RPMI7951 (cell line): ENCODE results near the gene LMTK3. TPM values are rescaled to one million over a fixed set of nuclear protein-coding genes. Genes with fewer than 3 reads are reported as not detected.
"Not testable (repeated sequence)": the region's sequence is repeated elsewhere in the genome, so short reads cannot be mapped to it uniquely, and the experiment has no call there.

Source experiments
- DNase-seq: peaks from one replicate; pipeline ENCODE4 v3.0.0-alpha.2; 2012; ENCODE audit warnings: low read depth
- total RNA-seq: library from RNA; depleted of rRNA; stranded (reverse); fragments of >200 nt; shearing (Covaris generic); gene quantifications from 2 replicates; pipeline ENCODE4 v1.2.3, GENCODE V29; 2014

Gene LMTK3
- total RNA-seq, 1 experiment from 2014 or later = not detected

DNA sequence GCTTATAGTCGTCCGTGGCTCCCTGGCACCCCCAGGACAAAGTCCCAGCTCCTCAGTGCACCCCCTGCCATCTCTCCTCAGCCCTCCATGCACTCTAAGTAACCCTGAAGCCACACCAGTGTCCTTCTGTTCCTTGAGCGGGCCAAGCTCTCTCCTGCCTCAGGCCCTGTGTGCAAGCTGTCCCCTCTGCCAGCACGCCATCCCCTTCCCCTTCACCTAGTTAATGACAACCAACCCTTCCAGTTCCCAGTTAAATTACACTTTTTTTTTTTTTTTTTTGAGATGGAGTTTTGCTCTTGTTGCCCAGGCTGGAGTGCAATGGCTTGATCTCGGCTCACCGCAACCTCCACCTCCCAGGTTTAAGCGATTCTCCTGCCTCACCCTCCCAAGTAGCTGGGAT is 23.2 kb downstream of the LMTK3 start:
- not testable (repeated sequence) for DNase-seq

DNA sequence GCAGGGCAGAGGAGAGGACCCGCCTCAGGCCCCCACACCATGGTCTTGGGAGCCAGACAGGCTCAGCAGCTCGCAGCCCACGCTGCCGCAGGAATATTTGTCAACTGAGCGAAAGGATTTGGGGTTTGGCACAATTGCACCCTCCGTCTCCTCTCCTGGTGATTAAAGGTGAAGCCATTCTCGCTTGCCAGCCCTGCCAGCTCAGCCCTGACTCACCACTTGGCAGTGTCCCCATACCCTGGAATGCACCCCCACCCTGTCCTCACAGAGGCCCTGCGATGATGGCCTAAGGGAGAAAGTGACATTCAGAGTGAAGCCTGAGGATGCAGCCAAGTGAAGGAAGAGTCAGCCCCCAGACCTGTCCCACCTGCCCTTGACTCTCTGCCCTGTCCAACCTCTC is 23.7 kb downstream of the LMTK3 start:
- peak; percentile 93 for DNase-seq

DNA sequence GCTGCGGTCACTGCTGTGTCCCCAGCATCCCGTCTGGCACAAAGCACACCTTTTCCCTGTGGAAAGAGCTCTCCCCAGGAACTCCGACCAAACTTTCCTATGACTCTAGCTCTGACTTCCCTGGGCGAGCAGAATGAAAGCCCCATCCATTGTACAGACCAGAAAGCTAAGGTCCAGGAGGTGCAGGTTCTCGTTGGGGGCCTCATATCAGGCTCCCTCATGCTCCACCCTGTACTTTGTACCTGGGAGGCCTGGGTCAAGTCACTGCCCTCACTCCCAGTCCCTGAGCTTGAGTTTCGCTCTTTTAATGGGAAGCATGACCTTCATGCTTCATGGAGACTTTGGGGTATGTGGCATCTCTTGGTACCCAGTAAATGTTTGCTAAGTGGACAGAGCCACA is 24.1 kb downstream of the LMTK3 start:
- no peak for DNase-seq

DNA sequence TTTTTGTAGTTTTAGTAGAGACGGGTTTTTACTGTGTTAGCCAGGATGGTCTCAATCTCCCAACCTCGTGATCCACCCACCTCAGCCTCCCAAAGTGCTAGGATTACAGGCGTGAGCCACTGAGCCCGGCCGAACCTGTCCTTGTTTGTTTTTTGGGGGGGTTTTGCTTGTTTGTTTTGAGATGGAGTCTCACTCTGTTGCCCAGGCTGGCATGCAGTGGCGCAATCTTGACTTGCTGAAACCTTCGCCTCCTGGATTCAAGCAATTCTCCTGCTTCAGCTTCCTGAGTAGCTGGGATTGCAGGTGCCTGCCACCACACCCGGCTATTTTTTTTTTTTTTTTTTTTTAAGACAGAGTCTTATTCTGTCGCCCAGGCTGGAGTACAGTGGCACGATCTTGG is 24.9 kb downstream of the LMTK3 start:
- DNase-seq = not testable (repeated sequence)

DNA sequence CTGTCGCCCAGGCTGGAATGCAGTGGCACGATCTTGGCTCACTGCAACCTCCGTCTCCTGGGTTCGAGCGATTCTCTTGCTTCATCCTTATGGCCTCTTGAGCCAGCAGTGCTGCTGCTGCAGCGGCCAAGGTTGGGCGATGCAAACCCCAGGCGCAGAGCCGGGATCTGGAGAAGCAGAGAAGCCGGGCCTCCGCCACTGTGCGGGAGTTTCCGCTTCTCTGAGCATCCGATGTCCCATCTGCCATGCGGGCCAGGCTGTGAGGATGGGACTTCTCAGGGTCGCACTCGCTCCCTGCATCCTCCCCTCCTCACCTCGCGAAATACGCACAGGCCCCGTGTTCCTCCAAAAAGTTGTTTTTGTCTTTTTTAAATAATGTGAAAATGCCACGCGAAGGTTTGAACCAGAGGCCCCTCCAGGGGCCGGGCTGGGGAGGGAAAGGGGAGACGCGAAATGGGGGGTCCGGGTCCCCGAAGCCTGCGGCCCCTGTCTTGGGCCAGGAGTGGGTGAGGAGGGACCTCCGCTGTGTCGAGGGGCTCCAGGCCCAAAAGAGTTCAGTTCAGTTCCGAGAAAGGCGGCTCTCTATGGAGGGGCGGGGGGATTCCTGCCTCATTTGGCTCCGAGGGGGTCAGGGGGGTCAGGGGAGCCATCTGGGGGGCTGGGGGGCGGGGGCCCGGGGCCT is 26.6 kb downstream of the LMTK3 start:
- no peak for DNase-seq

DNA sequence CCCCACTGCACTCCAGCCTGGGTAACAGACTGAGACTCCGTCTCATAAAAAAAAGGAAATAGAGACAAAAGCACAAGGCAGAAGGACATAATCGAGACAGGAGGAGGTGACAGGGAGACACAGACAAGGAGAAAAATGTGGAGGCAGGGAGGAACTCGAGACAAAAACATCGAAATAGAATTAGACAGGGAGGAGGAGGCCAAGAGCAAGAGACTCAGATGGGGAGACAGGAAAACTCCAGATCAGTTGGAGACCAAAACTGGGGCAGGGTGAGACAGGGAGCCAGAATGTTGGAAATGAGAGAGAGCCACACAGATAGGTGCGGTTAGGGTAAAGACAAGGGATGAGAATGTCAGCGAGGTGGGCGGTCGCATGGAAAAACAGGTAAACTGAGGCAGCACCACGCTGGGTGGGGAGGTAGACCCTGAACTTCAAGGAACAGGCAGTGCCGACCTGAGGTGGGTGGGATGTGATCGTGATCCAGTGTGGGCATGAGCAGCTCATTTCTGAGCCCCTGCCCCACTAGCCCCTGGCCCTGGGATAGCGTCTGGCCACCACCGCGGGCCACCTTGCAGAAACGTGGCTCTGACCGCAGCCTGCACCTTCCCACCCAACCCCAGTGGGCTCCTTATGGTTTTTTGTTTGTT is 27.3 kb downstream of the LMTK3 start:
- no peak for DNase-seq

DNA sequence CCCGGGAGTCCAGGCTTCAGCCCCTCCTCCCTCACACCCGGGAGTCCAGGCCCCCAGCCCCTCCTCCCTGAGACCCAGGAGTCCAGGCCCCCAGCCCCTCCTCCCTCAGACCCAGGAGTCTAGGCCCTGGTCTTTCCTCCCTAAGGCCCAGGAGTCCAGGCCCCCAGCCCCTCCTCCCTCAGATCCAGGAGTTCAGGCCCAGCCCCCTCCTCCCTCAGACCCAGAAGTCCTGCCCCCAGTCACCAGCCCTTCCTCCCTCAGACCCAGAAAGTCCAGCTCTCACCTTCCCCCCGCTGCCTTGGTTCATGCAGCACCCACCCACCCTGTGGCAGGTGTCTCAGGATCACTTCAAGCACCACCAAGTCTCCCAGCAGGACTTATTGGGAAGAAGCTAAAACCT is 28.3 kb downstream of the LMTK3 start:
- DNase-seq = no peak

DNA sequence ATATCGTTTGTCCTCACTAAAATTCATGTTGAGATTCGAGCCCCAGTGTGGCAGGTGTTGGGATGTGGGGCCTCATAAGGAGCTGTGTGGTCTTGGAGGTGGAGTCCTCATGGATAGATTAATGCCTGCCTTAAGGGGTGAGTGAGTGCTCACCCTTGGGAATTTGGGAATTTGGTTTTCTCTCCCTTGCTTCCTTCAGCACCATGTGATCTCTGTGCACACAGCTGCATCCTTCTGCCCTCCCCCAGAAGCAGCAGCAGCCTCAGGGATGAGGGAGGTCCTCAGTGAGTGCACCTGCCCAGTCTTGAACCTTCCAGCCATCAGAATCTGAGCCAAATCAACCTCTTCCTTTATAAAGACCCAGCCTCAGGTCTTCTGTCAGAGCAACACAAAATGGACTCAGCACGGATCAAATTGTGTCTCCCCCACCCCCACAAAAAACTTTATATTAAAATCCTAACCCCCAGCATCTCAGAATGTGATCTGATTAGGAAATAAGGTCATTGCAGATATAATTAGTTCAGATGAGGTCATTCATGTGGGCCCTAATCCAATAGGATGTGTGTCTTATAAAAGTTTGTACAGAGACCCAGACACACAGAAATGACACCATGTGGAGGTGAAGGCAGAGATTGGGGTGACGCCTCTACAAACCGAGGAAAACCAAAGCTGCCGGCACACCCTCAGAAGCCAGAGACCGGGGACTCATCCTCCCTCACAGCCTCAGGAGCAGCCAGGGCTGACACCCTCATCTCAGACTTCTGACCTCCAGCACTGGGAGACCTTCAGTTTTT is 29.6 kb downstream of the LMTK3 start:
- no peak for DNase-seq

DNA sequence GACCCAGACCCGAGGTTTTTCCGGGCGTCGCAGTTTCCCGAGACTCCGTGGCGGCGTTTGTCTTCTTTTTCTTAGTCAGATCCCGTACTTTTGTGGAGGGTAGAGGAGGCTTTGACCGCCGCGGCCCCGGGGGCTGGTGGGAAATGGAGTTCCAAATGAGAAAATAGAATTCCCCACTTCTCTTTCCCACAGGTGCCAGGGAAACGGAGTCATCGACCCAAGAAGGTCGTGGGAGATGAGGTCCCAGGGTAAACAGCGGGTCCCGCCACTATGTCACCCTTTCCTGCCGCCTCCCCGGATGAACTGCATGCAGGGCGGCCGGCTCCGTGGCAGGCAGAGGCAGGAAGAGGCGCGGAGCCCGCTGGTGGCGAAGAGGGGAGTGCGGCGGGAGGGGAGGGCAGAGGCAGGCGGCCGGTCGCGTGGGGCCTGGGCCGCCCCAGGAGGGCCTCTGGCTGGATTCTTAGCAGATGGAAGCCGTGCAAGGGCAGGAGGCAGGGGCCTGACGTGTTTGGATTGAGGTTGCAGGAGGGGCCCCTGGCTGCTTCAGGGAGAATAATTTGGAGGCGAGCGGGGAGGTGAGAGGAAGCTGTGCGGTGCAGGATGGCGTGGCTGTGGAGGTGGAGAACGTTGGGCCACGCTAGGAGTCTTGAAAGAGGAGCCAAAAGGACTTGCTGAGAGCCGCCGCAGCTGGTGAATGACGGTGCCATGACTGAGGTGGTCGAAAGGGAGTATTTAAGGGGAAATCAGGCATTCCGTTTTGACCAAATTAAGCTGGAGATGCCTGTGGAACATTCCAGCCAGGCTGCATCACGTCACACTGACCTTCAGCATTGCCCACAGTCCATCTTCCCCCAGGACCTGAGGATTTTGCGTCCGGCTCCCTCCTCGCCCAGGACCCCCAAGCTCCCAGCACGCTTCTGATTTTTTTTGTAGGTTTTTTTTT is 30.8 kb downstream of the LMTK3 start:
- peak; percentile 61 for DNase-seq

DNA sequence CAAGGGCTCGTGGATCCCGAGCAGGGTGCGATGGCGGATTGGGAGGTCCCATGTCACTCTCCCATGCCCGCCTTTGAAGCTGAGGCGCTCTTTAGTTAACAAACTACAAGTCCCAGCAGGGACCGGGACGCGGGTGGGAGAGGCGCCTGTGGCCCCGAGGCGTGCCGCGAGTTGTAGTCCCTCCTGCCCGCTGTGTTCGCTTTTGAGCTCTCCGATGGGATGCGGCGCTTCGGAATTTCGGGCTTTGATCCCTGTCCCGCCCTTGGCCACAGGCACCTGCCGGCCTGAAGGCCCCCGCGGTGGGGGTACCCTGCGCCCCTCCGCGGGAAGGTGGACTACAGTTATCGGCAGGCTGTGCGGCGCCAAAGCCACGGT is 31.5 kb downstream of the LMTK3 start:
- DNase-seq = peak; percentile 59

DNA sequence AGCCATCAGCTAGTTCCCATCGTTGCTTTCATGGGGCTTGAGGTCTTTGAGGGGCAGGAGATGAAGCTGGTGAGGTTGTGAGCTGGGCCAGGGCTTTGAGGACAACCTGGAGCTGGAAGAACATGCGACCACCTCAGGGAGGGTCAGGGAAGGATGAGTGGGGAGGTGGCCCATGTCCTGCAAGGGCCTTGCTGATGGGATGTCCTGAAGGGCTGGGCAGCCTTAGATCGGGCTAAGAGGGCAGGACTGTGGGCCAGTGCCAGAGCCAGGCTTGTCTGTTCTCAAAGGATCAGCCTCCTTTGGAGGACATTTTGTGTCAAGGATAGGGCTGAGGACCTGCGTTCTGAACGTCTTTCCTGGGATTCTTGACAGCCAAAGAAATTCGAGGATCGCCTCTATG is 31.9 kb downstream of the LMTK3 start:
- DNase-seq = no peak

DNA sequence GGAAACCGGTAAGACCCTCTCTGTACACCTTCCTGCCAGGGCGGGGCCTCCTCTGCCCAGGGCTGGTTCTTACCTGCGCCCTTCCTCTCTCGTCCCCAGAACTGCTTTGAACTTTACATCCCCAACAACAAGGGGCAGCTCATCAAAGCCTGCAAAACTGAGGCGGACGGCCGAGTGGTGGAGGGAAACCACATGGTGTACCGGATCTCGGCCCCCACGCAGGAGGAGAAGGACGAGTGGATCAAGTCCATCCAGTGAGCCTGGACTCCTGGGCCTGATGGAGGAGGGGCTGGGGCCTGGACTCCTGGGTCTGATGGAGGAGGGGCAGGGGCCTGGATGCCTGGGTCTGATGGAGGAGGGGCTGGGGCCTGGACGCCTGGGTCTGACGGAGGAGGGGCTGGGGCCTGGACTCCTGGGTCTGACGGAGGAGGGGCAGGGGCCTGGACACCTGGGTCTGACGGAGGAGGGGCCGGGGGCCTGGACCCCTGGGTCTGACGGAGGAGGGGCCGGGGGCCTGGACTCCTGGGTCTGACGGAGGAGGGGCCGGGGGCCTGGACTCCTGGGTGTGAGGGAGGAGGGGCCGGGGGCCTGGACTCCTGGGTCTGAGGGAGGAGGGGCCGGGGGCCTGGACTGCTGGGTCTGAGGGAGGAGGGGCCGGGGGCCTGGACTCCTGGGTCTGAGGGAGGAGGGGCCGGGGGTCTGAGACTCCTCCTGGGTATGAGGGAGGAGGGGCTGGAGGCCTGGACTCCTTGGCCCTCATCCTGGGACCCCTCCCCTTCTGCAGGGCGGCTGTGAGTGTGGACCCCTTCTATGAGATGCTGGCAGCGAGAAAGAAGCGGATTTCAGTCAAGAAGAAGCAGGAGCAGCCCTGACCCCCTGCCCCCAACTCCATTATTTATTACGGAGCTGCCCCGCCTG is 33.0 kb downstream of the LMTK3 start:
- DNase-seq = no peak

DNA sequence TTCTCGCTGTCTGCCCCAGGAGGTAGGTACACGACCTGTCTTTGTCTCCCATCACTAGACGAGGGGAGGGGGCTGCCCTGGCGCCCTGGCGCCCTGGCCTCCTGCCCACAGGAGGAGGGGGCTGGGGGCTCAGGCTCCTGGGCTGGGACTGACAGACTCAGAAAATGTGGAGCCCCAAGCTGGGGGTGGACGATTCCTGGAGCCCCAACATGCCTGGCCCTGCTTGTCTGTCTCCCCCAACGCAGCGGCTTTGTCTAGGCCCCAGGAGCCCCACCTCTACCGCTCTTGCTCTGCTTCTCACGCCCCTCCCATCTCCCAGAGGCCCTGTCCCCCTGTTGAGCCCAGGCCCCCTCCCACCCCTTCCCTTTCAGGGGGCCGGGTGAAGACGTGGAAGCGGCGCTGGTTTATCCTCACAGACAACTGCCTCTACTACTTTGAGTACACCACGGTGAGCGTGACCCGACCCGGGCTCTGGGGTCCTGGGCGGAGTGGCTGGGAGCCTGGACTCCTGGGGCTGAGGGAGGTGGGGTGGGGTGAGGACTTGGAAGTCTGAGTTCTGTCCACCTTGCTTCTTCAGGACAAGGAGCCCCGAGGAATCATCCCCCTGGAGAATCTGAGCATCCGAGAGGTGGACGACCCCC is 33.8 kb downstream of the LMTK3 start:
- no peak for DNase-seq

DNA sequence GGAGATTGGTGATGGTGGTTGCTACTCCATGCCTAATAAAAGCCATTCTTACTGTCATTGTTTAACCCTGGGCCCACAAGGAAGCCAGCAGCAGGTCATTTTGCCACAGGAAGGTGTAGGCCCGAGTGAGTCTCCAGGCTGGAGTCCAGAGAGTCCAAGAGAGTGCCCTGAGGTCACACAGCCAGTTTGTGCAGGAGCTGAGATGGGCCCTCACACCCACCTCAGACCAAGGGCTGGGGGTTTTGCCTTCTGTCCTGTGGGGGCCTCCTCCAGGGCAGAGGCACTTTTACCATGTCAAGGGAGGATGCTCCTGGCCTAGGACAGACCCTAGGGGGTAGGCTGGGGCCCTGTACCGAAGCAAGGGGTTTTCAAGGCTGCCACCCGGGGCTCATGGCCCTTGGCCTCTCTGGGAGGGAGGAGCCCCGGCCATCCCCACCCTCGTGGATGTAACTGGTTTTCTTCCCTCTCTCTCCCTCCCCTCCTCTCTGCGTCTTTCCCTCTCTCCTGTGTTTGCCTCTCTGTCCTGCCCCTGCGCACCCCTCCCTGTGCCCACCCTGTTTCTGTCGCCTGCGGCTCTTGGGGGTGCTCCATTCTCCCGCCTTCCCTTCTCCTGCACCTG is 34.5 kb downstream of the LMTK3 start:
- no peak for DNase-seq

DNA sequence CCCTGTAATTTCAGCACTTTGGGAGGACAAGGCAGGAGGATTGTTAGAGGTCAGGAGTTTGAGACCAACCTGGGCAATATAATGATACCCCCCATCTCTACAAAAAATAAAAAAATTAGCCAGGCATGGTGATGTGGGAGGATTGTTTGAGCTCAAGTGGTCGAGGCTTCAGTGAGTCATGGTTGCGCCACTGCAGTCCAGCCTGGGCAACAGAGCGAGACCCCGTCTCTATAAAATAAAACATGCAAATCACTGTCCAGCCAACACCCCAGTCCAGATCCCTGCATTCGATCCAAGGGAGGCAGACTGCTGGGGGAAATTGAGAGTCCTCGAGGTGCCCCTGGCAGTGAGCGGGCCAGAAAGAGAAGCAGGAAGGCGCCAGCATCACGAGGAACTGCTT is 35.5 kb downstream of the LMTK3 start:
- no peak for DNase-seq

DNA sequence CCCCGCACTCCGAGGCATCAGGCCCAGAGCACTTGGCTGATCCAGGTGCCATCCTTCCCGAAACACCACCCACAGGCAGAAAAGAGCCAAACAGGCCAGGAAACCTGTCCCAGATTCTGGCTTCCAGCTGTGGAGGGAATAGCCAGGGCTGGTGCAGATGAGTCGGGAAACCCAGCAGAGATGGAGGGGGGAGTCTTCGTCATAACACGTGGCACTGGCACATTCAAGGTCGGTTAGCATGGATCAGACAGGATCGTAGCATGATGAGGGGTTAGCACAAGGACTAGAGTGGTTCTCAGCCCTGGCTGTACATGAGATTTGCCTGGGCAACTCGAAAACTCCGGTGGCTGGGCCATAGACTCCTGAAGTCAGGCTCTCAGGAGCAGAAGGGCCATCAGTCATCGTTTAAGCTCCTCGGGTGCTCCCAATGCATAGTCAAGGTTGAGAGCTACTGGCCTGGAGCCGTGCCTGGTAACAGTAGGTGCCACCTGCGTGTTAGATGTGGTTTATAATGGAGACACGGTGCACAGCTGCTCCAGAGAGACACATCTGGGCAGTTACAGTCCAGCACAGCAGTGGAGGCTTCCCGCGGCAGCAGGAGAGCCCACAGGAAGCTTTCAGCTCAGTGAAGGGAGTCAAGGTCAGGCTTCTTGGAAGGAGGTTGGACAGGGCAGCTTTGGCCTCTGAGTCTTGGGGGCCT is 36.1 kb downstream of the LMTK3 start:
- DNase-seq = no peak

DNA sequence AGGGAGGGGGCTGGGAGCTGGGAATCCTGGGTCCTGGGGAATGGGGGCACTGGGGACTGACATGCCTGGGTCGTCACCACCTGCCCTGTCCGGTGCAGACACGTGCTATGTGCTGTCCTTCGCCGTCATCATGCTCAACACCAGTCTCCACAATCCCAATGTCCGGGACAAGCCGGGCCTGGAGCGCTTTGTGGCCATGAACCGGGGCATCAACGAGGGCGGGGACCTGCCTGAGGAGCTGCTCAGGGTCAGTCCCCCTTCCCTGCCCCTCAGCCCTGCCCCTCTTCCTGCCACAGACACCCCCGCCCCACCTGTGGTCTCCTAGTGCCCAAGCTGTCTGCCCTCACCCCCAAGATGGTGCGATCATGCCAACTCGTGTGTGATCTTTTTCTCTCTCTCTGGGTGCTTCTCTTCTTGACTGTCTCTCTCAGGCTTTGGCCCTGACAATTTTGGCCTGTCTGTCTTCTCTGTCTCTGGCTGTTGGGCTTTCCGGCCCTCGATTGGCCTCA is 37.5 kb downstream of the LMTK3 start:
- DNase-seq = no peak

DNA sequence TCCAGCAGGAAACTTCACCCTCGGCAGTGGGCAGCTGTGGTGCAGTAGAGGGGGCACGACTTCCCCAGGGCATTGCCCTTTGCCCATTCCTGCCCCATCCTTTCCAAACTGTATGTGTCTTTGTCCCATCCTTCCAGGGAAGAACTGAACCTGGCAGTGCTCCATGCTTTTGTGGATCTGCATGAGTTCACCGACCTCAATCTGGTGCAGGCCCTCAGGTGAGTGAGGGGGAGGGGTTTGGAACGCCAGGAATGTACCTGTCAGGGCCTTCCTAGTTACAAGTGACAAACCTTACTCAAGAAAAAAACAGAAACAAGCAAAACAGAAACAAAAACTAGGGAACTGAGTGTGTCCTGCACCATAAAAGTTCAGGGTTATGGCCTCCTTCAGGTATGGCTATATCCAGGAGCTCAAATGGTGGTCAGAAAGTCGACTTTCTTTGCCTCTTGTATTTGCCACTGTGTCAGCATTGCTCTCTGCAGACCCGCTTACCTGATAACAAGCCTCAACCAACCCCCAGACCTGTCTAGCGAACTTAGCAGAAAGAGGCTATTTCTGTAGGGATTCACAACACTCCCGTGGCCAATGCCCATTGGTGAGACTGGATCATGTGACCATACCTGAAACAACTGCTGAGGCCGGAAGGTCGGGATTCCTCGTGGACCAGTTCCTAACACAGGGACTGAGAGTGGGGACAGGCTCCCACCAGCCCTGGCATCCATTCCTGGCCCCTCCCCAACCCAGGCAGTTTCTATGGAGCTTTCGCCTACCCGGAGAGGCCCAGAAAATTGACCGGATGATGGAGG is 38.3 kb downstream of the LMTK3 start:
- no peak for DNase-seq
